ENCODE measurements around the gene BBIP1.
"Not testable (repeated sequence)": the region's sequence is repeated elsewhere in the genome, so short reads cannot be mapped to it uniquely, and the experiment has no call there.

Gene BBIP1

DNA sequence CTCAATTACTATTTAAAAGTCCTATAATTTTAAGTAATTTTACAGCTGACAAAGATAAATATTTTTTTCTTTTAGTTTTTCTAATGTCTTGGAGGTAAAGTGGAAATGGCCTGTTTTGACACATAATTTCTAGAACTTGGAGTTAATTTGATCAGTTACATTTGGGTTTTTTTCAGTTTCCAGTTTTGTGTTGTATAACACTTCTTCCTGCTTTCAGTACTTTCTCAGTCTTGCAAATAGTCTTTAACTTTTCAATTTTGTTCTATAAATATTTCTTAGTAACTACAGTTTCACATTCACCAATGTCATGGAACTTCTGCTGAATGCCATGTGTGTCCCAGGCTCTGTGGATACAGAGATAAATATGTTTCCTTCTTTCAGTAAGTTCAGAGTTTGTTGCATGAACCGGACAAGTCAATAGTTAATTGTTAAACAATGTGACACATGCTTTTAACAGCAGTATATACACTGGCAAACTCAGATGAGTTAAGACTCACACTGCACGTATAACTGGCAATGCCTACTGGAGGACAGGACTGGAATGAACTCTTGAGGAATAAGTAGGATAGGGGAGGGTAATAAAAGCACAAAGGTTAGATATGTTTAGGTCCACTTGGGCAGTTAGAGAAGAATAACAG lies 5.0 kb upstream of the BBIP1 start:
- Histone ChIP-seq H3K36me3 (ENCODE audit: control insufficient read depth in 1 of 2, insufficient read depth in 2 of 2, low read length in 2 of 2) (no peaks in the 10 kb centered on the region), H3K9me3 (ENCODE audit: control insufficient read depth in 1 of 2, low read length in 2 of 2) (no peaks in the 10 kb centered on the region), H3K4me1 (ENCODE audit: control insufficient read depth in 1 of 2, insufficient read depth in 2 of 2, low read length in 2 of 2) (peaks cover 7 to 8% of the 10 kb centered on the region in 2 donors), H3K4me3 (ENCODE audit: low read depth in 1 of 2, low read length in 2 of 2) (peak overlapping the region in 1 of 2 donors; percentile 35), H3K27me3 (ENCODE audit: control insufficient read depth in 1 of 2, insufficient read depth in 2 of 2, low read length in 2 of 2) (no peaks in the 10 kb centered on the region), H3K27ac (ENCODE audit: low read depth, low read length) (no peak overlapping the region), H3K9ac (ENCODE audit: low read depth in 1 of 2, low read length in 2 of 2) (no peak overlapping the region)

DNA sequence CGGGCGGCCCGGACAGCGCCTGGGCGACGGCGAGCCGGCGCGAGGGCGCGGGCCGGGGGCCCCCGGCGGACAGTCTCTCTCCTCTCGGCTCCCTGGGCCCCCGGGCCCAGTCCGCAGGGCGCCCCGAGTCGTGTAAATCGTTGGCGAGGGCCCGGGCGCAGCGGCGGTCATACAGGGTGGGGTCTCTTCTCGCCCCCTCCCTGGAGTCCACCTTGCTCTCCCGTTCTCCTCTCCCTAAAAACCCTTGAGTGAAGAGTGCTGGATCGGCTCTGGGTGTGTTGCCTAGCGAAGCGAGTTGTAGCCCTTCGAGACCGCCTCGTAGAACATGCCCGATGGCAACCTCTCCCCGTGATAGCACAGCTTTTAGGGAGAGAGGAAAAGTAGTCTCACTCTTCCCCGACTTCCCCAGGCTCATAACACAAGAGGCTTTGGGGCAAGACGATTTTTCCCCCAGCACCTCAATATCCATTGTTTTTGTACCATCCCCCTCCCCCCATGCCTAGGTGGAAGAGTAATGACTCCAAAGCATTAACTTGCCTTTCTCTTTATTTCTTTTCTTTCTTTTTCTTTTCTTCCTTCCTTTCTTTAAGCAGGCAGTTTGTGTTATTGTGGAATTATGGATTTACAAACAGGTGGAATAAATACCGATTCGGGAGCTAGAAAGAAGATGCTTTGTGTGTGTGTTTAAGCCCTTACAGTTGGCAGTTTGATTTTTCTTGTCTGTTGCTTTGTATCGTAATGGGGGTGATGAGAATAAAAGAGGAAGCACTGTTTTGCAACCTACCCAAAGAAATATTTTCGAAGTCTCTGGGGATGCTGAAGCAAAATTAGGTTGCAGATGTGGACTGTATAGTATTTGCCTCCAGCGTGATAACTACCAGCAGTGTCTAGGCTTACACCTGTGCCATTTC lies 1.2 kb upstream of the BBIP1 start:
- peak overlapping the region; percentile 91 for H3K27ac ChIP-seq (ENCODE audit: low read depth, low read length)
- peak overlapping the region; percentile 90 to 95 for H3K9ac ChIP-seq (ENCODE audit: low read depth in 1 of 2, low read length in 2 of 2)
- H3K4me1 ChIP-seq (ENCODE audit: control insufficient read depth in 1 of 2, insufficient read depth in 2 of 2, low read length in 2 of 2), result peaks cover 17 to 24% of the 10 kb centered on the region in 2 donors
- H3K9me3 ChIP-seq (ENCODE audit: control insufficient read depth in 1 of 2, low read length in 2 of 2), result no peaks in the 10 kb centered on the region
- H3K36me3 ChIP-seq (ENCODE audit: control insufficient read depth in 1 of 2, insufficient read depth in 2 of 2, low read length in 2 of 2), result no peaks in the 10 kb centered on the region
- H3K27me3 ChIP-seq (ENCODE audit: control insufficient read depth in 1 of 2, insufficient read depth in 2 of 2, low read length in 2 of 2), result no peaks in the 10 kb centered on the region
- peak overlapping the region; percentile 87 to 89 for H3K4me3 ChIP-seq (ENCODE audit: low read depth in 1 of 2, low read length in 2 of 2)

DNA sequence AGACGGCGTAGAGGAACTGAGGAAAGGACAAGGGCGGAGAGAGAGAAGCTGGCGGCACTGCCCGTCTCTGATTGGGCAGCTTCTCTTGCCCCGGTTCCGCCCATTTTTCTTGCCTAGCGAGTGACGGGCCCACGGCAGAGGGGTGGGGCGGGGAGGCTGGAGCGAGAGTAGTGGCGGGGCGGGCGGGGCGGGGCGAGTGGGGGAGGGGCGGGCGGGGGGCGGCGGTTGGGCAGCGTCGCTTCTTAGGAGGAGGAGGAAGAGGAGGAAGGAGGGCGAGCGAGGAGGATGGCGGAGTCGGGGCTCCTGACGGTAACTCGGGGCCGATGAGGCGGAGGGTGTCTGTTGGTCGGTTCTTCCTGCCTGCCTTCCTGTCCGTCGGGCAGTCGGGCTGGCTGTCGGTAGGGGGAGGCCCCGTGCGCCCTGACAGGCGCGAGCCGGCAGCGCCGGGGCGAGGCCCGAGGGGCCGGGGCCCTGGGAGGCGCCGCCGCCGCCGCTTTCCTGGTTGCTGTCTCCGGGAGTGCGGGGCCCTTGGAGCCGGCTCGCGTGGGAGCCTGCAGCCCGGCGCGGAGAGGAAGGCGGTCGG lies 460 bp upstream of the BBIP1 start, which contains the start of gene SHOC2:
TSS of gene SHOC2 (plus strand) at position 256 of the 583 bp plus-strand sequence. CDS start 44,755 bp downstream, outside the sequence.
- Histone ChIP-seq H3K4me3 (ENCODE audit: low read depth in 1 of 2, low read length in 2 of 2) (peak within 1 kb of the TSS; percentile 87 to 97), H3K36me3 (ENCODE audit: control insufficient read depth in 1 of 2, insufficient read depth in 2 of 2, low read length in 2 of 2) (no peaks in the 10 kb centered on the region), H3K9ac (ENCODE audit: low read depth in 1 of 2, low read length in 2 of 2) (peak within 1 kb of the TSS; percentile 95 to 99), H3K27me3 (ENCODE audit: control insufficient read depth in 1 of 2, insufficient read depth in 2 of 2, low read length in 2 of 2) (no peaks in the 10 kb centered on the region), H3K4me1 (ENCODE audit: control insufficient read depth in 1 of 2, insufficient read depth in 2 of 2, low read length in 2 of 2) (peaks cover 17 to 24% of the 10 kb centered on the region in 2 donors), H3K27ac (ENCODE audit: low read depth, low read length) (peak within 1 kb of the TSS; percentile 98), H3K9me3 (ENCODE audit: control insufficient read depth in 1 of 2, low read length in 2 of 2) (no peaks in the 10 kb centered on the region)

DNA sequence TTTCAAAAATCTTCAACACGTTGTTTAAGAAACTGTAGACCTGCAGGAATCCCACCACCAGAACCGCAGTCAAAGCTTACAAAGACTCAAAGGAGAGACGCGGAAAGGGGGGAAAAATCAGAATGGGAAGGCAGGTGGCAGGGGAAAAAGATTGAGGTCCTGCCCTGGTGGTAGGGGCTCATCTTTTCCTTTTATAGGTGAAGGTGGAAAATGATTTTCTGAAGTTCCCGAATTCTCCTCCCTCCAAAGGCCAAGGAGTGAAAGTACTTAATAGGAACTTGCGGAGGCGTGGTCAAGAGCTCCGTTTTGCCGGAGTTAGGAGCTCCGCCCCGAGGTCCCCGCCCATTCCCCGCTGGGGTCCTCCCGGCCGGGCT lies 724 bp downstream of the BBIP1 start:
- no peaks in the 10 kb centered on the region for H3K27me3 ChIP-seq (ENCODE audit: control insufficient read depth in 1 of 2, insufficient read depth in 2 of 2, low read length in 2 of 2)
- peak overlapping the region; percentile 98 for H3K27ac ChIP-seq (ENCODE audit: low read depth, low read length)
- peak overlapping the region; percentile 87 to 97 for H3K4me3 ChIP-seq (ENCODE audit: low read depth in 1 of 2, low read length in 2 of 2)
- H3K36me3 ChIP-seq (ENCODE audit: control insufficient read depth in 1 of 2, insufficient read depth in 2 of 2, low read length in 2 of 2), result no peaks in the 10 kb centered on the region
- peak overlapping the region; percentile 67 to 99 for H3K9ac ChIP-seq (ENCODE audit: low read depth in 1 of 2, low read length in 2 of 2)
- no peaks in the 10 kb centered on the region for H3K9me3 ChIP-seq (ENCODE audit: control insufficient read depth in 1 of 2, low read length in 2 of 2)
- H3K4me1 ChIP-seq (ENCODE audit: control insufficient read depth in 1 of 2, insufficient read depth in 2 of 2, low read length in 2 of 2), result peaks cover 10 to 19% of the 10 kb centered on the region in 2 donors

DNA sequence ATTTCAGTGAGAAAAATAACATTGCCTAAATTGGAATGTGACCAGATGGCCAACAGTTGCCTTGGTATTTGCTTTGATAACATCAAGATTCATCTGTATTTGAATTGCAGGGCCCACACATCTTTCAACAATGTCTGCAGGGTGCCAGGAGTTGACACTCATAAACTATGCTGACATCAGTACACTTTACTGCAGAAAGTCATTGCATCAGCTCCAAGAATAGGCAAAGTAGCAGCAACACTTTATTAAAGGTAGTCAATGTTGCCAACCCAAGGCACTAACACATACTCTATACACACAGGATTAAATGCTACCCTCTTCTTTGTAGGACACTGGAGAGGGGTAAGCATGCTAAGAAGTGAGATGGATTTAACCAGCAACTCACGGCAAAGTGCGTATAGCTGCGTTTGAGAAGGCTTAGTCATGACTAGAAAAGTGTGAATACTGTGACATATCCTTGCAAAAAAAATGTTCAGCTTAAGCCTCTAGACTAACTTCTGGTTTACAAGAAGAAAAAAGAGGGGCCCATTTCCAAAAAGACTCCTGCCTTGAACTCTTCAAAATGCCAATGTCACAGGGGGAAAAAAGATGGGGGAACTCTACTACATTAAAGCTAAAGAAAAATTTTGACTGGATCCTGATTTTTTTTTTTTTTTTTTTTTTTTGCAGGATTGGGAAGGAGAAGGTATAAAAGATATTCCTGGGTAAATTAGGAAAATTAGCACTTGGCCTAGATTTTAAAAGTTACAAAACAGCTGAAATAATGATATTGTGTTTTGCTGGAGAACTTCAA lies 2.2 kb downstream of the BBIP1 start:
- no peaks in the 10 kb centered on the region for H3K9me3 ChIP-seq (ENCODE audit: control insufficient read depth in 1 of 2, low read length in 2 of 2)
- no peak overlapping the region for H3K9ac ChIP-seq (ENCODE audit: low read depth in 1 of 2, low read length in 2 of 2)
- no peak overlapping the region for H3K27ac ChIP-seq (ENCODE audit: low read depth, low read length)
- H3K27me3 ChIP-seq (ENCODE audit: control insufficient read depth in 1 of 2, insufficient read depth in 2 of 2, low read length in 2 of 2), result no peaks in the 10 kb centered on the region
- H3K4me3 ChIP-seq (ENCODE audit: low read depth in 1 of 2, low read length in 2 of 2), result no peak overlapping the region
- H3K36me3 ChIP-seq (ENCODE audit: control insufficient read depth in 1 of 2, insufficient read depth in 2 of 2, low read length in 2 of 2), result no peaks in the 10 kb centered on the region
- peaks cover 10 to 17% of the 10 kb centered on the region in 2 donors for H3K4me1 ChIP-seq (ENCODE audit: control insufficient read depth in 1 of 2, insufficient read depth in 2 of 2, low read length in 2 of 2)

DNA sequence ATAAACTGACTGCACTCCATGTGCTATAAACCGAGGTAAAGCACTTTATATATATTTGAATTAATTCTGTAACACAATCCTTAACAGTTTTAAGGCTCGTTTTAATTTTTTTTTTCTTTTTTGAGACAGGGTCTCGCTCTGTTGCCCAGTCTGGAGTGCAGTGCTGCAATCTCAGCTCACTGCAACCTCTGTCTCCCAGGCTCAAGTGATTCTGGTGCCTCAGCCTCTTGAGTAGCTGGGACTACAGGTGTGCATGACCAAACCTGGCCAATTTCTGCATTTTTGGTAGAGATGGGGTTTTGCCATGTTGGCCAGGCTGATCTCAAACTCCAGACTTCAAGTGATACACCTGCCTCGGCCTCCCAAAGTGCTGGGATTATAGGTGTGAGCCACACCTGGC lies 3.4 kb downstream of the BBIP1 start:
- H3K27me3 ChIP-seq (ENCODE audit: control insufficient read depth in 1 of 2, insufficient read depth in 2 of 2, low read length in 2 of 2); H3K36me3 ChIP-seq (ENCODE audit: control insufficient read depth in 1 of 2, insufficient read depth in 2 of 2, low read length in 2 of 2); H3K27ac ChIP-seq (ENCODE audit: low read depth, low read length); H3K4me3 ChIP-seq (ENCODE audit: low read depth in 1 of 2, low read length in 2 of 2); H3K9me3 ChIP-seq (ENCODE audit: control insufficient read depth in 1 of 2, low read length in 2 of 2); H3K9ac ChIP-seq (ENCODE audit: low read depth in 1 of 2, low read length in 2 of 2): not testable (repeated sequence)
- peaks cover 10 to 17% of the 10 kb centered on the region in 2 donors for H3K4me1 ChIP-seq (ENCODE audit: control insufficient read depth in 1 of 2, insufficient read depth in 2 of 2, low read length in 2 of 2)

DNA sequence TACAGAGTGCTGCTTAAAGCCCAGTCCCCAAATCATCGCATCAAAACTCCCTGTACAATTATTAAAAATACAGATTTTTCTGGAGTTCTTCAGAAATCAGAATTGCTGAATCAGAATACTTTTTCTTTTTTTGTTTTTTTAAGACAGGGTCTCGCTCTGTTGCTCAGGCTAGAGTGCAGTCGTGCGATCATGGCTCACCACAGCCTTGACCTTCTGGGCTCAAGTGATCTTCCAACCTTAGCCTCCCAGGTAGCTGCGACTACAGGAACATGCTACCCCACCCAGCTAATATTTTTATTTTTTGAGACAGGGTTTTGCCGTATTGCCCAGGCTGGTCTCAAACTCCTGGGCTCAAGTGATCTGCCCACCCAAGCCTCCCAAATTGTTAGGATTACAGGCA lies 3.9 kb downstream of the BBIP1 start:
- H3K27ac ChIP-seq (ENCODE audit: low read depth, low read length), result no peak overlapping the region
- H3K9me3 ChIP-seq (ENCODE audit: control insufficient read depth in 1 of 2, low read length in 2 of 2), result no peaks in the 10 kb centered on the region
- H3K4me3 ChIP-seq (ENCODE audit: low read depth in 1 of 2, low read length in 2 of 2), result no peak overlapping the region
- H3K4me1 ChIP-seq (ENCODE audit: control insufficient read depth in 1 of 2, insufficient read depth in 2 of 2, low read length in 2 of 2), result peaks cover 10 to 17% of the 10 kb centered on the region in 2 donors
- H3K9ac ChIP-seq (ENCODE audit: low read depth in 1 of 2, low read length in 2 of 2), result no peak overlapping the region
- H3K36me3 ChIP-seq (ENCODE audit: control insufficient read depth in 1 of 2, insufficient read depth in 2 of 2, low read length in 2 of 2), result no peaks in the 10 kb centered on the region
- H3K27me3 ChIP-seq (ENCODE audit: control insufficient read depth in 1 of 2, insufficient read depth in 2 of 2, low read length in 2 of 2), result no peaks in the 10 kb centered on the region

DNA sequence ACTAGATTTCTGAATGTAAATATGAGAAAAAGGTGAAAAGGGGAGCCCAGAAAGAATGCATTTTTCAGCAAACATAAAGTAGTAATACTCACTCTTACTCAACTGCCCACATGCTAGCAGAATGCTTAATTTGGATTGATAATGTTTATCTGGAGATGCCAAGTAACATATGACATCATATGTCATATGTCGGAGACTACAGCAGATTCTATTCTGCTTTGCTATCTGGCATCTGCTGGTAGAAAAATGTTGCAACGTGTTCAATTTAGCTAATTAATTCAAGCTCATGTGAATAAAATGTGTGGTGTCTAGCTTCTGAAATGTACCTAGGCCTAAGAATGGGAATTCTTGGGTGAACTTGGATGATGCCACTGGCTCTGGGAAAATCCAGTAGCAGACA lies 4.5 kb downstream of the BBIP1 start:
- Histone ChIP-seq H3K9me3 (ENCODE audit: control insufficient read depth in 1 of 2, low read length in 2 of 2) (no peaks in the 10 kb centered on the region), H3K9ac (ENCODE audit: low read depth in 1 of 2, low read length in 2 of 2) (no peak overlapping the region), H3K27ac (ENCODE audit: low read depth, low read length) (no peak overlapping the region), H3K36me3 (ENCODE audit: control insufficient read depth in 1 of 2, insufficient read depth in 2 of 2, low read length in 2 of 2) (no peaks in the 10 kb centered on the region), H3K4me3 (ENCODE audit: low read depth in 1 of 2, low read length in 2 of 2) (no peak overlapping the region), H3K27me3 (ENCODE audit: control insufficient read depth in 1 of 2, insufficient read depth in 2 of 2, low read length in 2 of 2) (no peaks in the 10 kb centered on the region), H3K4me1 (ENCODE audit: control insufficient read depth in 1 of 2, insufficient read depth in 2 of 2, low read length in 2 of 2) (peaks cover 10 to 17% of the 10 kb centered on the region in 2 donors)

DNA sequence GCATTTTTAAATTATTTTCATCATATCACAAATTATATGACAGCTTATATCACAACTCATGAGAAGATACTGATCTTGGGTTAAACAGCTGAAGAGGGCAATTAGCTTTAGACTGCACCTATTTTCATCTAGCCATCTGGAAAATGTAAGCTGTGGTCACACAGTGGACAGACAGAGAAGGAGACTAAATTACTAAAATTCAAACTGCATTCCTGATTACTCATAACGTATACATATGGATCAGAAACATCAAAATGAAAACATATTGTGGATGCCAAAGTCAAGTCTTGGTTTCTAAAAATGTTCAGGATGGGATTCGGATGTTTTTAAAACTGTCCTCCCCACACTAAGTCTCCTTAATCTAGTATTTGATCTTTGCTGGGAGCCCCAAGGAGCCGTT lies 6.6 kb downstream of the BBIP1 start:
- no peaks in the 10 kb centered on the region for H3K36me3 ChIP-seq (ENCODE audit: control insufficient read depth in 1 of 2, insufficient read depth in 2 of 2, low read length in 2 of 2)
- no peak overlapping the region for H3K27ac ChIP-seq (ENCODE audit: low read depth, low read length)
- H3K9ac ChIP-seq (ENCODE audit: low read depth in 1 of 2, low read length in 2 of 2), result no peak overlapping the region
- H3K27me3 ChIP-seq (ENCODE audit: control insufficient read depth in 1 of 2, insufficient read depth in 2 of 2, low read length in 2 of 2), result no peaks in the 10 kb centered on the region
- H3K4me1 ChIP-seq (ENCODE audit: control insufficient read depth in 1 of 2, insufficient read depth in 2 of 2, low read length in 2 of 2), result peaks cover 3 to 7% of the 10 kb centered on the region in 2 donors
- H3K9me3 ChIP-seq (ENCODE audit: control insufficient read depth in 1 of 2, low read length in 2 of 2), result no peaks in the 10 kb centered on the region
- no peak overlapping the region for H3K4me3 ChIP-seq (ENCODE audit: low read depth in 1 of 2, low read length in 2 of 2)

Data from duodenal mucosa (tissue), 2 donors.